Ishikawa (cell line): ENCODE measurements around the gene BACE1-AS.

Experiments
- CEBPB ChIP-seq: IDR thresholded peaks from 2 replicates; pipeline ENCODE4 v1.6.1; 2012
- CREB1 ChIP-seq: IDR thresholded peaks from 2 replicates; pipeline ENCODE4 v1.6.1; 2012; ENCODE audit warnings: low read depth
- EGR1 ChIP-seq: IDR thresholded peaks from 2 replicates; pipeline ENCODE4 v1.6.1; 2012
- EP300 ChIP-seq: IDR thresholded peaks from 2 replicates; pipeline ENCODE4 v1.6.1; 2012; ENCODE audit warnings: borderline replicate concordance
- FOXM1 ChIP-seq: IDR thresholded peaks from 2 replicates; pipeline ENCODE4 v1.6.1; 2012; ENCODE audit warnings: low read depth, borderline replicate concordance
- NFIC ChIP-seq: IDR thresholded peaks from 2 replicates; pipeline ENCODE4 v1.6.1; 2012
- RAD21 ChIP-seq: IDR thresholded peaks from 2 replicates; pipeline ENCODE4 v1.6.1; 2012; ENCODE audit warnings: low read depth
- TAF1 ChIP-seq: IDR thresholded peaks from 2 replicates; pipeline ENCODE4 v1.6.1; 2012; ENCODE audit warnings: low read depth, mild to moderate bottlenecking
- TCF12 ChIP-seq: IDR thresholded peaks from 2 replicates; pipeline ENCODE4 v1.6.1; 2012; ENCODE audit warnings: low read depth
- TEAD4 ChIP-seq: IDR thresholded peaks from 2 replicates; pipeline ENCODE4 v1.6.1; 2012
- YY1 ChIP-seq: IDR thresholded peaks from 2 replicates; pipeline ENCODE4 v1.6.1; 2012; ENCODE audit warnings: low read depth
- ZBTB7A ChIP-seq: IDR thresholded peaks from 2 replicates; pipeline ENCODE4 v1.6.1; 2012; ENCODE audit warnings: low read depth
- TF ChIP-seq, protein P1 (sequence below): IDR thresholded peaks from 2 replicates; pipeline ENCODE4 v1.6.1; 2012
- TF ChIP-seq, protein P2 (sequence below): IDR thresholded peaks from 2 replicates; pipeline ENCODE4 v1.6.1; 2012
- TF ChIP-seq, protein P3 (sequence below): IDR thresholded peaks from 2 replicates; pipeline ENCODE4 v1.6.1; 2012; ENCODE audit warnings: low read depth, mild to moderate bottlenecking

The BACE1-AS gene

DNA sequence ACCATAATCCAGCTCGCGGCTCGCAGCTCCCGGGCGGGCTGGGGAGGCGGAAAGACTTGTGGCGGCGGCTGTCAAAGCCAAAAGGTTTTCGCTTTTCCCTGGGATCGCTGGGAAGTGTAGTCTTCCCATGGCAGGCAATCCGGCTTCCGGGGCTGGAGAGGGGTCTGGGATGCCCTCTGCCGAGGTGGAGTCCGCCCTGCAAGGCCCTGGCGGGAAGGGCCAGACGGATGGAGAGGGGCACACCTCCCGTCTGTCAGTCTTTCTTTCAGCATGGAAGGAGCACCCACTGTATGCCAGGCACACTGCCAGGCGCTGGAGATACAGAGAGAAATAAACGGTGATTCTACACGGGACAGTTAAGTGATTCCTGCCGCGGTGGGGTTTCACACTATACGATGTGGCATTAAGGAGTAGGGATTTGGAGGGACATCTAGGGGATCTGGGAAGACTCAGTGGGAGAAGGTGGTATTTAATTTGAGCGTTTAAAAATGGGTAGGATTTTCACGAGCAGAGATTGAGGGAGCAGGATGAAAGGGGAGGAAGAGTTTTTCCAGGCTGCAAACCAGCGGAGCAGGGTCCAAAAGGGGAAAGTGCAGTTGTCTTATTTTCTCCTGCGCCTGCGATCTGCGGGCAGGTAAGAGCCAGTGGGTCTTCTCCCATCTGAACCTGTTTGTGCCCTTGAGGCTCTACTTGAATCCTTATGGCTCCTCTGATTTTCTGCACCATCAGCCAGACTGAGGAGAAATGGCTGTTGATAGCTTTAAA, 25.2 kb downstream of the BACE1-AS start, which contains the start of gene BACE1:
Gene BACE1, minus strand, starts transcription at position 60 of the 765 bp plus-strand sequence. CDS start 461 bp downstream, outside the sequence.
- TF ChIP-seq, protein P1, sequence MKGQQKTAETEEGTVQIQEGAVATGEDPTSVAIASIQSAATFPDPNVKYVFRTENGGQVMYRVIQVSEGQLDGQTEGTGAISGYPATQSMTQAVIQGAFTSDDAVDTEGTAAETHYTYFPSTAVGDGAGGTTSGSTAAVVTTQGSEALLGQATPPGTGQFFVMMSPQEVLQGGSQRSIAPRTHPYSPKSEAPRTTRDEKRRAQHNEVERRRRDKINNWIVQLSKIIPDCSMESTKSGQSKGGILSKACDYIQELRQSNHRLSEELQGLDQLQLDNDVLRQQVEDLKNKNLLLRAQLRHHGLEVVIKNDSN: no peak
- no peak for TF ChIP-seq CEBPB
- no peak for TF ChIP-seq TEAD4
- TF ChIP-seq RAD21: 0 out of 2 replicates have a peak, but pooled peaks have one; percentile 11
- TF ChIP-seq EGR1: no peak
- peak; percentile 70; the same call in 1 of the 2 replicates for TF ChIP-seq TAF1
- peak; percentile 41; the same call in 1 of the 2 replicates for TF ChIP-seq YY1

DNA sequence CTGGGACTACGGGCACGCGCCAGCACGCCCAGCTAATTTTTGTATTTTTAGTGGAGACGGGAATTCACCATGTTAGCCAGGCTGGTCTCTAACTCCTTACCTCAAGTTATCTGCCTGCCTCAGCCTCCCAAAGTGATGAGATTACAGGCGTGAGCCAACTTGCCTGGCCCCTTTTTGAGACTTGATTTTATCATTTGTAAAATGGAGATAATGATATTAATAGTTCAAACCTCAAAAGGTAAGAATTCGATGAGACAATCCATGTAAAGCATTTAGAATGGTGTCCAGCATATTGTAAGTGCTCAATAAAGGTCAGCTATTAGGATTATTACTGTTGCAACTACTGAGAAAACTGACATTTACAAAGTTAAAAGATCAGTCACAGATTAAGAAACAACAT, 27.6 kb downstream of the BACE1-AS start:
- TF ChIP-seq EP300 (no peak), RAD21 (no peak), YY1 (no peak)

DNA sequence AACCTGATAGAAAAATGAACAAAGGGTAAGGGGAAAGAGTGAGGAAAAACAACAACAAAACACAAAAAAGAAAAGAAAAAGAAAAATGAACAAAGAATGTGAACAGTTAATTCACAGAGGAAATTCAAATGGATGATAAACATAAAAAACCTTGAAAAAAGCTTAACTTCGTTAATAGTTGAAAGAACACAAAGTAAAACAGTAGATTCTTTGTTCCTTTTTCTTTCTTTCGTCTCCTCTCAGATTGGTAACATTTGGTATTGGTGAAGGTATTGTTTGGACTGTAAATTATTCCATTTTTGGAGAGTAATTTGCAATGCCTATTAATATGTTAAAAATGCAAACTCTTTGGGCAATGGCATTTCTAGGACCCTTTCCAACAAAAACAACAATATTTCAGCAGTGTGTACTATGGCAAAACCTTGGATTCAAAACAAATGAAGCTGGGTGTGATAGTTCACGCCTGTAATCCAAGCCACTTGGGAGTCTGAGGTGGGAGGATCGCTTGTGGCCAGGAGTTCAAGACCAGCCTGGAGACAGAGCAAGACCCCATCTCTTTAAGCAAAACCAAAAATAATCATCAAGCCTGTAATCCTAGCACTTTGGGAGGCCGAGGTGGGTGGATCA, 28.2 kb downstream of the BACE1-AS start:
- no peak for TF ChIP-seq EP300
- no peak for TF ChIP-seq ZBTB7A
- no peak for TF ChIP-seq TAF1
- no peak for TF ChIP-seq FOXM1
- TF ChIP-seq, protein P2, sequence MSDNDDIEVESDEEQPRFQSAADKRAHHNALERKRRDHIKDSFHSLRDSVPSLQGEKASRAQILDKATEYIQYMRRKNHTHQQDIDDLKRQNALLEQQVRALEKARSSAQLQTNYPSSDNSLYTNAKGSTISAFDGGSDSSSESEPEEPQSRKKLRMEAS: no peak
- TF ChIP-seq, protein P3, sequence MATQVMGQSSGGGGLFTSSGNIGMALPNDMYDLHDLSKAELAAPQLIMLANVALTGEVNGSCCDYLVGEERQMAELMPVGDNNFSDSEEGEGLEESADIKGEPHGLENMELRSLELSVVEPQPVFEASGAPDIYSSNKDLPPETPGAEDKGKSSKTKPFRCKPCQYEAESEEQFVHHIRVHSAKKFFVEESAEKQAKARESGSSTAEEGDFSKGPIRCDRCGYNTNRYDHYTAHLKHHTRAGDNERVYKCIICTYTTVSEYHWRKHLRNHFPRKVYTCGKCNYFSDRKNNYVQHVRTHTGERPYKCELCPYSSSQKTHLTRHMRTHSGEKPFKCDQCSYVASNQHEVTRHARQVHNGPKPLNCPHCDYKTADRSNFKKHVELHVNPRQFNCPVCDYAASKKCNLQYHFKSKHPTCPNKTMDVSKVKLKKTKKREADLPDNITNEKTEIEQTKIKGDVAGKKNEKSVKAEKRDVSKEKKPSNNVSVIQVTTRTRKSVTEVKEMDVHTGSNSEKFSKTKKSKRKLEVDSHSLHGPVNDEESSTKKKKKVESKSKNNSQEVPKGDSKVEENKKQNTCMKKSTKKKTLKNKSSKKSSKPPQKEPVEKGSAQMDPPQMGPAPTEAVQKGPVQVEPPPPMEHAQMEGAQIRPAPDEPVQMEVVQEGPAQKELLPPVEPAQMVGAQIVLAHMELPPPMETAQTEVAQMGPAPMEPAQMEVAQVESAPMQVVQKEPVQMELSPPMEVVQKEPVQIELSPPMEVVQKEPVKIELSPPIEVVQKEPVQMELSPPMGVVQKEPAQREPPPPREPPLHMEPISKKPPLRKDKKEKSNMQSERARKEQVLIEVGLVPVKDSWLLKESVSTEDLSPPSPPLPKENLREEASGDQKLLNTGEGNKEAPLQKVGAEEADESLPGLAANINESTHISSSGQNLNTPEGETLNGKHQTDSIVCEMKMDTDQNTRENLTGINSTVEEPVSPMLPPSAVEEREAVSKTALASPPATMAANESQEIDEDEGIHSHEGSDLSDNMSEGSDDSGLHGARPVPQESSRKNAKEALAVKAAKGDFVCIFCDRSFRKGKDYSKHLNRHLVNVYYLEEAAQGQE: no peak
- TF ChIP-seq RAD21: no peak
- TF ChIP-seq CEBPB: no peak
- no peak for TF ChIP-seq NFIC
- no peak for TF ChIP-seq CREB1
- no peak for TF ChIP-seq TCF12
- TF ChIP-seq, protein P1: no peak
- TF ChIP-seq TEAD4: no peak

DNA sequence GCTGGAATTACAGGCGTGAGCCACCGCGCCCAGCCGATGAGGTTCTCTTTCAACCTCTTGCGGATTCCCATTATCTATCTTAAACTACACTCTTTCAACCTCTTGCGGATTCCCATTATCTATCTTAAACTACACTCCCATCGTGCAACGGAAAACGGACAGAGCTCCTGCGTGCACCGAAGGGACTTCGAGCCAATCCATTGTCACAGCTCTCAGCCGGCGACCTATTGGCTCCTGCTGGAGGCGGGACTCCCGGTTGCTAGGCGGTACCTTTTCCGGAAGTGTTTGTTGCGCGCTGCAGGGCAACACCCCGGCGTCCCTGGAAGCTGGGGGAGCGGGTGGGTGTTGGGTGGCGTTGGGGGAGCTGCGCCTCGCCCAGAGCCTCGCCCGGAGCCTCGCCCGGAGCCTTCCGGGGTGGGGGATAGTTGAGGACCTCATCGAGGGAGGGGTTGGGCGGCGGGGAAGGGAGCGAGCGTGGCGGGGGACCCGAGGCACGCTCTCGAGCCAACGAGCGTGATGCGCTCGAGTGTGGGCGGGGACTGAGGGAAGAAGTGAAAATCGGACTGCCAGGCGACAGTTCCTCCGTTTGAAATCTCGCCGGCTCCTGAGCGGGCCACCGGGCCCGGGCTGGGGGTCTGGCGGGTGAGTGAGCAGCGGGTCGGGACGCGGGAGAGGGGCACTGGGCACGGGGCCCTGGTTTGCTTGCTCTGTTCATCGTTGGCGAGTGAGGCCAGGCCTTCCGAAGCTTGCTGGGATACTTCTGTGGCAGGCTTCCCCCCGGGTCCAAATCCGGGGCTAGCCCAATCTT, 36.6 kb downstream of the BACE1-AS start, which contains the start of gene CEP164:
Gene CEP164, plus strand, starts transcription at position 288 of the 808 bp plus-strand sequence. CDS start 10,733 bp downstream, outside the sequence.
- TF ChIP-seq, protein P2: peak; percentile 64; the same call in 1 of the 2 replicates
- TF ChIP-seq YY1 (no peak), ZBTB7A (0 out of 2 replicates have a peak, but pooled peaks have one; percentile 31)

DNA sequence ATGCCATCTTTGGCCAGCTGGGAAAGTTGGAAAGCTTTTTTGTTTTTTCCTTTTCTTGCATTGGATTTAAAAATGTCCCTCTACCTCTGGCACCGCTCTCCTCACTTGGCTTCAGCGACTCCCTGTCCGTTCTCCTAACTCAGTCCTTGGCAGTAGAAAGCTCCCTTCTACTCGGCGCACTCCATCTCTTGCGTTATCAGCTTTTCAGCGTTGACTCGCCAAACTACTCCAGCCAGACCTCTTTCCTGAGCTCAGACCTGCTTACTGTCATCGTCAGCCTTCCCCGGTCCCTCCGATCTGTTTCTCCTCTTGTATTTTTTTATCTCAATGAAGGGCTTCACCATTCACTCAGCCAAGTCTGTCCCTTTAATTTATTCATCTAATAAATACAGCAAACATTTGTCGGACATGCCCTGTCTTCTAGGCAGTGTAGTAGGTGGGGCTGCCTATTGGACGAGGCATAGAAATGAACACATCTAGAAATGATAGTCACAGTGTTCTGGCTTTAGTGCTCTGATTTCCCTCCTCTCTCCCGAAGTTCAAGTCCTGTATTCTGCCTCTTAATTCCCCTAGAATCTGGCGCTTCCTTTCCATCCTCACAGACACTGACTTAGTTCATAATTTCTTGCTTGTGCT, 37.3 kb downstream of the BACE1-AS start:
- no peak for TF ChIP-seq CEBPB
- TF ChIP-seq RAD21: no peak
- TF ChIP-seq EP300: no peak
- TF ChIP-seq TAF1: no peak
- TF ChIP-seq, protein P2: no peak
- no peak for TF ChIP-seq ZBTB7A
- no peak for TF ChIP-seq TEAD4
- no peak for TF ChIP-seq CREB1
- no peak for TF ChIP-seq EGR1
- TF ChIP-seq YY1: no peak
- no peak for TF ChIP-seq FOXM1
- TF ChIP-seq, protein P3: no peak
- no peak for TF ChIP-seq TCF12
